Transverse colon (tissue), 4 donors: Measurements from ENCODE around the gene AATK.

ENCODE experiments used
- CTCF ChIP-seq, 5 experiments: fragments of 200-600 bp in 3 of 5; fragments of 450-650 bp in 2 of 5; sonication (generic) in 3 of 5; IDR thresholded peaks; 1 replicate in 2 of 5; 2 replicates in 3 of 5; pipeline ENCODE4 v1.5.1; 2016 to 2017; ENCODE audit warnings: antibody characterized with exemption in 5 of 5, inconsistent platforms in 3 of 5, mild to moderate bottlenecking in 2 of 5, moderate library complexity in 1 of 5
- EP300 ChIP-seq: sonication (generic); formaldehyde crosslinking; IDR thresholded peaks from one replicate; pipeline ENCODE4 v1.6.1; 2017; ENCODE audit warnings: antibody characterized with exemption, low read depth
- POLR2A ChIP-seq: fragments of 450-650 bp; IDR thresholded peaks from one replicate; pipeline ENCODE4 v1.6.1; 2016; ENCODE audit warnings: antibody characterized with exemption, mild to moderate bottlenecking, moderate library complexity
- POLR2AphosphoS5 ChIP-seq, 3 donors: sonication (generic); formaldehyde crosslinking; IDR thresholded peaks; one replicate each; pipeline ENCODE4 v1.6.1; 2016; ENCODE audit warnings: antibody characterized with exemption in 3 of 3

DNA sequence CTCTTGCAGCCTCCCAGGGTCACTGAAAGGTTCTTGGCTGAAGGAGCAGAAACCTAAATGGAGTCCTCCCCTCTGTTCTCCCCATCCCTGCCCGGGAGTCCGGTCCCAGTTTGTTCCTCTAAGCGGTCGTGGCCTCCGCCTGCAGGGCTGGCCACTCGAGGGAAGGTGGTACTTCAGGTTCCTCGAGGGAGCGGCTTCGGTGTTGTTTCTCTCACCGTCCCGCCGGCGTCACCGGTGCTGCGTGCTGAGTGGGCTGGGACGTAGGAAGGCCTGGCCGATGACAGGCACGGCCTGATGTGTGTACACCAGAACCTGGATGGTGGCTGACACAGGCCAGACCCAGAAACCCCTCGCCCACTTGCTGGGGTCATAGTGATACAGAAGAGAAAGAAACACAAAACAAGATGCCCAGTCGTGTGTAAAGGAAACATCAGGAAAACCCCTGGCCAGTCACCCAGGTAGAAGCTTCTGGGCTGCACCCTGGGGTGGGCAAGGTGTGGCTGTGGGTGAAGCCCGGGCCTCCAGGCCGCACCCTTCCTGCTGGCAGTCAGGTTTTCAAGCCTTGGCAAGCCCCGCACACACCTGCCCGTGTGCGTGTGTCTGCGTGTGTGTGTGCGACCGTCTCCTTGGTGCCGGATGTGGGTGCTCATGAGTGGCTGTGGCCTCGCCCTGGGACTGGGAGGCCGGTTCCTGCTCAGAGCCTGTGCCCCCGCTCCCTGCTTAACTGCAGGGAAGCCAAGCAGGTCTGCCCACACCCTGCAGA is 79.1 kb downstream of the AATK start:
- TF ChIP-seq POLR2AphosphoS5 (IDR thresholded peaks at IDR 0.05), result no peak
- no peak for TF ChIP-seq CTCF (IDR thresholded peaks at IDR 0.05)
- TF ChIP-seq POLR2A, result no peak
- no peak for TF ChIP-seq EP300
